ENCODE results near the gene XAGE2. TPM values are rescaled to one million over a fixed set of nuclear protein-coding genes. Genes with fewer than 3 reads are reported as not detected.
"Not testable (repeated sequence)": the region's sequence is repeated elsewhere in the genome, so short reads cannot be mapped to it uniquely, and the experiment has no call there.

XAGE2 gene
- polyA plus RNA-seq (2012; ENCODE audit: missing spikeins), result not detected

GRCh38 chrX:52368368-52369055 is at the start of gene XAGE2:
TSS of gene XAGE2 (plus strand) at chrX:52369021. CDS start at chrX:52370015, 994 bp downstream.
- FAIRE-seq, result no peak
- TF ChIP-seq POLR2A (IDR thresholded peaks at IDR 0.05; ENCODE audit: low read depth, low read length) (no peak), TAF1 (IDR thresholded peaks at IDR 0.05; ENCODE audit: borderline replicate concordance, low read depth, low read length) (no peak), POLR2AphosphoS5 (IDR thresholded peaks at IDR 0.05; ENCODE audit: low read depth, low read length) (no peak)
- DNase-seq (ENCODE audit: insufficient read length), result no peak

GRCh38 chrX:52337410-52337809 is 31.4 kb upstream of the XAGE2 start:
- TF ChIP-seq TAF1 (IDR thresholded peaks at IDR 0.05; ENCODE audit: borderline replicate concordance, low read depth, low read length) (no peak), POLR2AphosphoS5 (IDR thresholded peaks at IDR 0.05; ENCODE audit: low read depth, low read length) (no peak), POLR2A (IDR thresholded peaks at IDR 0.05; ENCODE audit: low read depth, low read length) (no peak)
- DNase-seq (ENCODE audit: insufficient read length), result no peak
- no peak for FAIRE-seq

GRCh38 chrX:52341493-52341892 is 27.3 kb upstream of the XAGE2 start:
- FAIRE-seq (no peak), DNase-seq (ENCODE audit: insufficient read length) (no peak)
- TF ChIP-seq POLR2A (IDR thresholded peaks at IDR 0.05; ENCODE audit: low read depth, low read length) (no peak), TAF1 (IDR thresholded peaks at IDR 0.05; ENCODE audit: borderline replicate concordance, low read depth, low read length) (no peak), POLR2AphosphoS5 (IDR thresholded peaks at IDR 0.05; ENCODE audit: low read depth, low read length) (no peak)

GRCh38 chrX:52343131-52343530 is 25.7 kb upstream of the XAGE2 start:
- FAIRE-seq; DNase-seq (ENCODE audit: insufficient read length): not testable (repeated sequence)

GRCh38 chrX:52345402-52345801 is 23.4 kb upstream of the XAGE2 start:
- DNase-seq (ENCODE audit: insufficient read length), result not testable (repeated sequence)
- FAIRE-seq, result peak; percentile 63

- FAIRE-seq, result no peak
- TF ChIP-seq POLR2AphosphoS5 (IDR thresholded peaks at IDR 0.05; ENCODE audit: low read depth, low read length), result no peak
- TF ChIP-seq TAF1 (IDR thresholded peaks at IDR 0.05; ENCODE audit: borderline replicate concordance, low read depth, low read length), result no peak
- no peak for TF ChIP-seq POLR2A (IDR thresholded peaks at IDR 0.05; ENCODE audit: low read depth, low read length)
- DNase-seq (ENCODE audit: insufficient read length), result no peak
Observed at GRCh38 chrX:52346174-52347165, 22.4 kb upstream of the XAGE2 start.

GRCh38 chrX:52349681-52350080 is 19.1 kb upstream of the XAGE2 start:
- FAIRE-seq, result no peak
- DNase-seq (ENCODE audit: insufficient read length), result no peak
- TF ChIP-seq POLR2A (IDR thresholded peaks at IDR 0.05; ENCODE audit: low read depth, low read length) (no peak), POLR2AphosphoS5 (IDR thresholded peaks at IDR 0.05; ENCODE audit: low read depth, low read length) (no peak), TAF1 (IDR thresholded peaks at IDR 0.05; ENCODE audit: borderline replicate concordance, low read depth, low read length) (no peak)

GRCh38 chrX:52352551-52352950 is 16.3 kb upstream of the XAGE2 start:
- DNase-seq (ENCODE audit: insufficient read length) (no peak), FAIRE-seq (no peak)
- TF ChIP-seq POLR2A (IDR thresholded peaks at IDR 0.05; ENCODE audit: low read depth, low read length) (no peak), POLR2AphosphoS5 (IDR thresholded peaks at IDR 0.05; ENCODE audit: low read depth, low read length) (no peak), TAF1 (IDR thresholded peaks at IDR 0.05; ENCODE audit: borderline replicate concordance, low read depth, low read length) (no peak)

- TF ChIP-seq TAF1 (IDR thresholded peaks at IDR 0.05; ENCODE audit: borderline replicate concordance, low read depth, low read length) (no peak), POLR2A (IDR thresholded peaks at IDR 0.05; ENCODE audit: low read depth, low read length) (no peak), POLR2AphosphoS5 (IDR thresholded peaks at IDR 0.05; ENCODE audit: low read depth, low read length) (no peak)
- DNase-seq (ENCODE audit: insufficient read length) (no peak), FAIRE-seq (no peak)
Observed at GRCh38 chrX:52353838-52354237, 15.0 kb upstream of the XAGE2 start.

GRCh38 chrX:52355108-52355507 is 13.7 kb upstream of the XAGE2 start:
- TF ChIP-seq POLR2AphosphoS5 (IDR thresholded peaks at IDR 0.05; ENCODE audit: low read depth, low read length), result no peak
- TF ChIP-seq POLR2A (IDR thresholded peaks at IDR 0.05; ENCODE audit: low read depth, low read length), result no peak
- TF ChIP-seq TAF1 (IDR thresholded peaks at IDR 0.05; ENCODE audit: borderline replicate concordance, low read depth, low read length), result no peak
- DNase-seq (ENCODE audit: insufficient read length) (no peak), FAIRE-seq (no peak)

- no peak for TF ChIP-seq POLR2AphosphoS5 (IDR thresholded peaks at IDR 0.05; ENCODE audit: low read depth, low read length)
- no peak for TF ChIP-seq POLR2A (IDR thresholded peaks at IDR 0.05; ENCODE audit: low read depth, low read length)
- TF ChIP-seq TAF1 (IDR thresholded peaks at IDR 0.05; ENCODE audit: borderline replicate concordance, low read depth, low read length), result no peak
- DNase-seq (ENCODE audit: insufficient read length), result no peak
- FAIRE-seq, result no peak
Observed at GRCh38 chrX:52359614-52360232, 9.1 kb upstream of the XAGE2 start.
